GM12878 (cell line): ENCODE data around the gene RAP1B. TPM values are rescaled to one million over a fixed set of nuclear protein-coding genes. Genes with fewer than 3 reads are reported as not detected.

Source experiments
- ATF2 ChIP-seq: IDR thresholded peaks from 2 replicates; pipeline ENCODE4 v1.6.1; 2012; ENCODE audit warnings: low read length, inconsistent platforms
- ATF7 ChIP-seq: fragments of 450-650 bp; IDR thresholded peaks from 2 replicates; pipeline ENCODE4 v1.6.1; 2016; ENCODE audit warnings: low read depth, mild to moderate bottlenecking
- CREM ChIP-seq: IDR thresholded peaks from 2 replicates; pipeline ENCODE4 v1.6.1; 2014; ENCODE audit warnings: antibody characterized with exemption, low read depth
- EED ChIP-seq: sonication (generic); IDR thresholded peaks from 2 replicates; pipeline ENCODE4 v1.6.1; 2016; ENCODE audit warnings: antibody characterized with exemption, low read depth
- FOXM1 ChIP-seq: IDR thresholded peaks from 2 replicates; pipeline ENCODE4 v1.6.1; 2012; ENCODE audit warnings: low read depth, mild to moderate bottlenecking, inconsistent platforms, low read length, moderate library complexity
- GABPA ChIP-seq: IDR thresholded peaks from 2 replicates; pipeline ENCODE4 v1.6.1; 2014; ENCODE audit warnings: antibody characterized with exemption, low read depth, mild to moderate bottlenecking, inconsistent platforms
- IKZF2 ChIP-seq, 2 experiments: fragments of 450-650 bp; IDR thresholded peaks; 2 replicates each; pipeline ENCODE4 v1.6.1; 2017; ENCODE audit warnings: mild to moderate bottlenecking in 2 of 2, moderate library complexity in 2 of 2
- MAX ChIP-seq: IDR thresholded peaks from 2 replicates; pipeline ENCODE4 v1.6.1; 2012; ENCODE audit warnings: low read depth, low read length, improper control_type of control experiment
- MEF2A ChIP-seq: IDR thresholded peaks from 2 replicates; pipeline ENCODE4 v1.6.1; 2011; ENCODE audit warnings: low read depth, mild to moderate bottlenecking, low read length, moderate library complexity; ENCODE audit not compliant: insufficient read depth
- MYC ChIP-seq: IDR thresholded peaks from 2 replicates; pipeline ENCODE4 v1.6.1; 2011; ENCODE audit warnings: mild to moderate bottlenecking, low read length, moderate library complexity, inconsistent platforms; ENCODE audit not compliant: insufficient read depth, insufficient replicate concordance, insufficient read length, severe bottlenecking
- NR2C1 ChIP-seq: fragments of 450-650 bp; IDR thresholded peaks from 2 replicates; pipeline ENCODE4 v1.6.1; 2017; ENCODE audit warnings: antibody characterized with exemption, mild to moderate bottlenecking, moderate library complexity
- PAX5 ChIP-seq: IDR thresholded peaks from 2 replicates; pipeline ENCODE4 v1.6.1; 2011; ENCODE audit warnings: low read depth, low read length, borderline replicate concordance
- PKNOX1 ChIP-seq: fragments of 450-650 bp; IDR thresholded peaks from 2 replicates; pipeline ENCODE4 v1.6.1; 2016; ENCODE audit warnings: mild to moderate bottlenecking
- PML ChIP-seq: IDR thresholded peaks from 2 replicates; pipeline ENCODE4 v1.6.1; 2012; ENCODE audit warnings: low read length, inconsistent platforms
- TCF3 ChIP-seq: IDR thresholded peaks from 2 replicates; pipeline ENCODE4 v1.6.1; 2012; ENCODE audit warnings: low read depth, mild to moderate bottlenecking, low read length, borderline replicate concordance; ENCODE audit not compliant: insufficient read depth
- ZNF384 ChIP-seq: IDR thresholded peaks from 2 replicates; pipeline ENCODE4 v1.6.1; 2012; ENCODE audit warnings: low read depth, mild to moderate bottlenecking, low read length, improper control_type of control experiment, borderline replicate concordance
- ZNF687 ChIP-seq: fragments of 450-650 bp; IDR thresholded peaks from 2 replicates; pipeline ENCODE4 v1.6.1; 2017; ENCODE audit warnings: mild to moderate bottlenecking, moderate library complexity
- polyA plus RNA-seq, 11 experiments: library from polyadenylated mRNA; depleted of rRNA in 4 of 11; unstranded in 6 of 11; stranded (reverse) in 5 of 11; fragments of >200 nt; fragmentation: Nextera tagmentation in 4 of 11; fragmentation: Illumina TruSeq in 1 of 11; extraction: Ambion mirVana in 4 of 11; extraction: Trizol in 1 of 11; gene quantifications; 1 replicate in 1 of 11; 2 replicates in 10 of 11; pipeline versions ENCODE4 v1.2.1 to v1.2.3, GENCODE V29; 2011 to 2016; ENCODE audit warnings: inconsistent platforms in 2 of 11, missing spikeins in 2 of 11, low read depth in 1 of 11
- total RNA-seq, 4 experiments: library from RNA; depleted of rRNA in 3 of 4; stranded (reverse); fragments of >200 nt in 3 of 4; fragmentation: Illumina TruSeq in 1 of 4; extraction: Trizol in 1 of 4; gene quantifications; 2 replicates each; pipeline versions ENCODE4 v1.2.1 to v1.2.3, GENCODE V29; 2013 to 2021
- TF ChIP-seq, protein P1 (sequence below): fragments of 450-650 bp; formaldehyde crosslinking; IDR thresholded peaks from 2 replicates; pipeline ENCODE4 v1.4.0; 2020; ENCODE audit warnings: mild to moderate bottlenecking, moderate library complexity

The RAP1B gene
- total and polyA plus RNA-seq, 10 of the 15 experiments (the other 5 are each of a cell fraction or from before 2014, with no cell fraction given) = 88.9 to 219 (median 127) TPM

- peak; percentile 50; the same call in 1 of the 2 replicates for TF ChIP-seq ZNF687
- no peak for TF ChIP-seq MYC
- TF ChIP-seq IKZF2 (IDR thresholded peaks at IDR 0.05) = peak in 1 of 2 experiments; percentile 43; a peak in 2 of 4 replicates
- no peak for TF ChIP-seq EED
- TF ChIP-seq PKNOX1 = no peak; the same call in 1 of the 2 replicates
- no peak for TF ChIP-seq PML
- no peak for TF ChIP-seq ATF7
- no peak for TF ChIP-seq TCF3
- TF ChIP-seq MAX = peak; percentile 56; the same call in 1 of the 2 replicates
- peak; percentile 36; the same call in 1 of the 2 replicates for TF ChIP-seq NR2C1
- TF ChIP-seq, protein P1, sequence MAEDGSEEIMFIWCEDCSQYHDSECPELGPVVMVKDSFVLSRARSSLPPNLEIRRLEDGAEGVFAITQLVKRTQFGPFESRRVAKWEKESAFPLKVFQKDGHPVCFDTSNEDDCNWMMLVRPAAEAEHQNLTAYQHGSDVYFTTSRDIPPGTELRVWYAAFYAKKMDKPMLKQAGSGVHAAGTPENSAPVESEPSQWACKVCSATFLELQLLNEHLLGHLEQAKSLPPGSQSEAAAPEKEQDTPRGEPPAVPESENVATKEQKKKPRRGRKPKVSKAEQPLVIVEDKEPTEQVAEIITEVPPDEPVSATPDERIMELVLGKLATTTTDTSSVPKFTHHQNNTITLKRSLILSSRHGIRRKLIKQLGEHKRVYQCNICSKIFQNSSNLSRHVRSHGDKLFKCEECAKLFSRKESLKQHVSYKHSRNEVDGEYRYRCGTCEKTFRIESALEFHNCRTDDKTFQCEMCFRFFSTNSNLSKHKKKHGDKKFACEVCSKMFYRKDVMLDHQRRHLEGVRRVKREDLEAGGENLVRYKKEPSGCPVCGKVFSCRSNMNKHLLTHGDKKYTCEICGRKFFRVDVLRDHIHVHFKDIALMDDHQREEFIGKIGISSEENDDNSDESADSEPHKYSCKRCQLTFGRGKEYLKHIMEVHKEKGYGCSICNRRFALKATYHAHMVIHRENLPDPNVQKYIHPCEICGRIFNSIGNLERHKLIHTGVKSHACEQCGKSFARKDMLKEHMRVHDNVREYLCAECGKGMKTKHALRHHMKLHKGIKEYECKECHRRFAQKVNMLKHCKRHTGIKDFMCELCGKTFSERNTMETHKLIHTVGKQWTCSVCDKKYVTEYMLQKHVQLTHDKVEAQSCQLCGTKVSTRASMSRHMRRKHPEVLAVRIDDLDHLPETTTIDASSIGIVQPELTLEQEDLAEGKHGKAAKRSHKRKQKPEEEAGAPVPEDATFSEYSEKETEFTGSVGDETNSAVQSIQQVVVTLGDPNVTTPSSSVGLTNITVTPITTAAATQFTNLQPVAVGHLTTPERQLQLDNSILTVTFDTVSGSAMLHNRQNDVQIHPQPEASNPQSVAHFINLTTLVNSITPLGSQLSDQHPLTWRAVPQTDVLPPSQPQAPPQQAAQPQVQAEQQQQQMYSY = no peak
- TF ChIP-seq FOXM1 = 0 out of 2 replicates have a peak, but pooled peaks have one; percentile 45
- 0 out of 2 replicates have a peak, but pooled peaks have one; percentile 47 for TF ChIP-seq GABPA
- TF ChIP-seq ATF2 = peak; percentile 46; the same call in 1 of the 2 replicates
- TF ChIP-seq MEF2A = peak; percentile 83
- peak; percentile 11; the same call in 1 of the 2 replicates for TF ChIP-seq PAX5
- peak; percentile 68 for TF ChIP-seq ZNF384
- no peak for TF ChIP-seq CREM
- TF ChIP-seq, all 136 proteins: peak for 15
Observed at GRCh38 chr12:68591734-68592418, 18.8 kb upstream of the RAP1B start (continued).
